Caco-2 (cell line): ENCODE data around the gene TADA2B. TPM values are rescaled to one million over a fixed set of nuclear protein-coding genes. Genes with fewer than 3 reads are reported as not detected.
A peak's percentile ranks its signal among the peaks of the same experiment; 100 is the strongest.

Experiments
- BruUV-seq: library from RNA; stranded (reverse); fragments of 400-500 nt; replicated peaks from 2 replicates; lab custom pipeline; 2021; lab: Mats Ljungman, UMichigan
- CTCF ChIA-PET: fragments of 300-600 bp; sonication (Branson Sonifier 250); formaldehyde crosslinking; loops from one replicate; lab custom pipeline; 2022; ENCODE audit warnings: antibody characterized with exemption; lab: Charles Lee
- POLR2A ChIA-PET: fragments of 300-600 bp; sonication (Branson Sonifier 250); formaldehyde crosslinking; loops from one replicate; lab custom pipeline; 2022; ENCODE audit warnings: antibody characterized with exemption; lab: Charles Lee
- DNase-seq, 2 experiments: peaks; one replicate each; pipeline versions ENCODE4 v3.0.0 to v3.0.0-alpha.2; 2020 to 2022
- H3K27me3 ChIP-seq: replicated peaks from 2 replicates; pipeline ENCODE4 v1.6.0; 2011; ENCODE audit warnings: low read length; ENCODE audit not compliant: control insufficient read depth, insufficient read depth
- H3K36me3 ChIP-seq: 2 replicates; pipeline ENCODE4 v1.5.1; 2011; ENCODE audit warnings: low read length; ENCODE audit not compliant: control insufficient read depth, insufficient read depth
- H3K4me1 ChIP-seq: fragments of 250-450 bp; sonication (Bioruptor Pico); 2 replicates; pipeline ENCODE4 v1.5.1; 2020; ENCODE audit warnings: mild to moderate bottlenecking
- H3K4me3 ChIP-seq: 2 replicates; pipeline ENCODE4 v1.5.1; 2011; ENCODE audit warnings: low read depth, mild to moderate bottlenecking, control low read depth, low read length
- H3K9me3 ChIP-seq: fragments of 250-450 bp; sonication (Bioruptor Pico); 2 replicates; pipeline ENCODE4 v1.5.1; 2020; ENCODE audit warnings: mild to moderate bottlenecking, moderate library complexity
- H3K27ac Mint-ChIP-seq: one replicate; pipeline ENCODE4 v1.8.0; 2022; ENCODE audit warnings: mixed read lengths; ENCODE audit not compliant: unreplicated experiment
- H3K27me3 Mint-ChIP-seq: one replicate; pipeline ENCODE4 v1.8.0; 2022; ENCODE audit warnings: mixed read lengths; ENCODE audit not compliant: insufficient read depth, unreplicated experiment
- H3K36me3 Mint-ChIP-seq: one replicate; pipeline ENCODE4 v1.8.0; 2022; ENCODE audit warnings: mild to moderate bottlenecking, mixed read lengths; ENCODE audit not compliant: insufficient read depth, unreplicated experiment
- H3K4me1 Mint-ChIP-seq: one replicate; pipeline ENCODE4 v1.8.0; 2022; ENCODE audit warnings: low read depth, mixed read lengths; ENCODE audit not compliant: unreplicated experiment
- H3K4me3 Mint-ChIP-seq: one replicate; pipeline ENCODE4 v1.8.0; 2022; ENCODE audit warnings: mild to moderate bottlenecking, moderate library complexity, mixed read lengths; ENCODE audit not compliant: unreplicated experiment
- H3K9me3 Mint-ChIP-seq: one replicate; pipeline ENCODE4 v1.8.0; 2022; ENCODE audit warnings: mixed read lengths; ENCODE audit not compliant: unreplicated experiment
- CTCF ChIP-seq, 2 experiments: fragments of 200-600 bp in 1 of 2; IDR thresholded peaks; 1 replicate in 1 of 2; 2 replicates in 1 of 2; pipeline versions ENCODE4 v1.5.1 to v1.8.0; 2011 to 2022; ENCODE audit warnings: antibody characterized with exemption in 1 of 2, control low read depth in 1 of 2, inconsistent platforms in 1 of 2, low read depth in 1 of 2, low read length in 1 of 2, mild to moderate bottlenecking in 1 of 2, moderate library complexity in 1 of 2; ENCODE audit not compliant: insufficient read depth in 1 of 2, severe bottlenecking in 1 of 2, unreplicated experiment in 1 of 2
- intact Hi-C: fragments of 100-400 bp; cut with micrococcal nuclease; formaldehyde crosslinking; loops from one replicate; pipeline ENCODE4 v1.10.0; 2022; ENCODE audit not compliant: unreplicated experiment
- total RNA-seq: library from RNA; stranded (reverse); gene quantifications from 2 replicates; pipeline ENCODE4 v1.2.3, GENCODE V29; 2022

TADA2B gene
- total RNA-seq, 1 experiment from 2014 or later = 21.8 TPM

- Histone ChIP-seq H3K4me1 (0 out of 2 replicates have a peak, but pooled peaks cover 5% of the 10 kb centered on the region), H3K4me3 (no peak overlapping the region), H3K36me3 (peaks cover 2% of the 10 kb centered on the region), H3K9me3 (no peaks in the 10 kb centered on the region), H3K27me3 (no peaks in the 10 kb centered on the region)
- peaks cover 73% of the 10 kb centered on the region for H3K36me3 Mint-ChIP-seq
- peaks cover 6% of the 10 kb centered on the region for H3K4me1 Mint-ChIP-seq
- ChIA-PET POLR2A (no interaction called here), CTCF (interaction anchor here (0.7 to 0.8 kb wide), 2 partner anchors 20 to 269 kb away, joined by 3 to 5 read pairs; partner anchors contain the start of gene TADA2B)
- no peak overlapping the region for H3K4me3 Mint-ChIP-seq
- no peak for DNase-seq
- no peak overlapping the region for H3K27ac Mint-ChIP-seq
- no TSS peak for BruUV-seq
- intact Hi-C loops = no loop called here
- no peak for TF ChIP-seq CTCF (IDR thresholded peaks at IDR 0.05; ENCODE audit: insufficient read depth in 1 of 2, low read depth in 1 of 2, low read length in 1 of 2, severe bottlenecking in 1 of 2, unreplicated experiment in 1 of 2)
- no peaks in the 10 kb centered on the region for H3K9me3 Mint-ChIP-seq
- no peaks in the 10 kb centered on the region for H3K27me3 Mint-ChIP-seq
Measured at GRCh38 chr4:7062816-7063215, 19.6 kb downstream of the TADA2B start.

GRCh38 chr4:7063362-7063761 is 20.2 kb downstream of the TADA2B start:
- CTCF ChIA-PET = interaction anchor here (0.8 kb wide), 1 partner anchor 20 kb away, joined by 5 read pairs; the partner anchor contains the start of gene TADA2B
- no peaks in the 10 kb centered on the region for H3K9me3 Mint-ChIP-seq
- no peak overlapping the region for H3K4me3 Mint-ChIP-seq
- TF ChIP-seq CTCF (IDR thresholded peaks at IDR 0.05; ENCODE audit: insufficient read depth in 1 of 2, low read depth in 1 of 2, low read length in 1 of 2, severe bottlenecking in 1 of 2, unreplicated experiment in 1 of 2) = no peak
- H3K27me3 Mint-ChIP-seq = no peaks in the 10 kb centered on the region
- Histone ChIP-seq H3K27me3 (no peaks in the 10 kb centered on the region), H3K4me3 (no peak overlapping the region), H3K4me1 (0 out of 2 replicates have a peak, but pooled peaks cover 5% of the 10 kb centered on the region), H3K36me3 (peaks cover 2% of the 10 kb centered on the region), H3K9me3 (no peaks in the 10 kb centered on the region)
- BruUV-seq = no TSS peak
- peaks cover 6% of the 10 kb centered on the region for H3K4me1 Mint-ChIP-seq
- POLR2A ChIA-PET = no interaction called here
- intact Hi-C loops = no loop called here
- no peak for DNase-seq
- H3K36me3 Mint-ChIP-seq = peaks cover 73% of the 10 kb centered on the region
- H3K27ac Mint-ChIP-seq = no peak overlapping the region

- CTCF ChIA-PET = no interaction called here
- Histone ChIP-seq H3K9me3 (no peaks in the 10 kb centered on the region), H3K4me1 (peaks cover 9% of the 10 kb centered on the region; the same call in 1 of the 2 replicates), H3K4me3 (no peak overlapping the region), H3K36me3 (peaks cover 2% of the 10 kb centered on the region), H3K27me3 (no peaks in the 10 kb centered on the region)
- POLR2A ChIA-PET = interaction anchor here (0.7 to 2.6 kb wide), 2 partner anchors 12 to 22 kb away, joined by 5 to 27 read pairs; partner anchors contain the start of gene TADA2B
- Mint-ChIP-seq H3K27ac (no peak overlapping the region), H3K27me3 (no peaks in the 10 kb centered on the region), H3K4me1 (peaks cover 11% of the 10 kb centered on the region), H3K4me3 (peak overlapping the region; percentile 90), H3K36me3 (peaks cover 59% of the 10 kb centered on the region), H3K9me3 (no peaks in the 10 kb centered on the region)
- intact Hi-C loops = no loop called here
- no peak for TF ChIP-seq CTCF (IDR thresholded peaks at IDR 0.05; ENCODE audit: insufficient read depth in 1 of 2, low read depth in 1 of 2, low read length in 1 of 2, severe bottlenecking in 1 of 2, unreplicated experiment in 1 of 2)
- no TSS peak for BruUV-seq
- no peak for DNase-seq
Measured at GRCh38 chr4:7066006-7066405, 22.8 kb downstream of the TADA2B start.
